Esophagus squamous epithelium (tissue), 5 donors: ENCODE measurements around the gene PLEKHA6. TPM values are rescaled to one million over a fixed set of nuclear protein-coding genes. Genes with fewer than 3 reads are reported as not detected.

ENCODE experiments used
- DNase-seq: peaks from one replicate; lab custom pipeline; 2025; lab: John Stamatoyannopoulos, UW
- H3K27ac ChIP-seq, 4 donors: fragments of 200-600 bp; sonication (generic); one replicate each; pipeline ENCODE4 v1.5.1; 2016 to 2019; ENCODE audit warnings: mild to moderate bottlenecking in 1 of 4
- H3K27me3 ChIP-seq, 4 donors: fragments of 200-600 bp; sonication (generic); 1 replicate in 3 of 4; 2 replicates in 1 of 4; pipeline versions ENCODE4 v1.5.1 to v1.6.0; 2017 to 2021; ENCODE audit warnings: antibody characterized with exemption in 1 of 4
- H3K36me3 ChIP-seq, 3 donors: fragments of 200-600 bp; sonication (generic); one replicate each; pipeline ENCODE4 v1.5.1; 2016 to 2019
- H3K4me1 ChIP-seq, 3 donors: fragments of 200-600 bp; sonication (generic); one replicate each; pipeline ENCODE4 v1.5.1; 2017 to 2019
- H3K4me3 ChIP-seq, 4 donors: fragments of 200-600 bp; sonication (generic); 1 replicate in 3 of 4; 2 replicates in 1 of 4; pipeline ENCODE4 v1.5.1; 2016 to 2019; ENCODE audit warnings: mild to moderate bottlenecking in 2 of 4, moderate library complexity in 1 of 4
- H3K9me3 ChIP-seq, 3 donors: fragments of 200-600 bp; sonication (generic); one replicate each; pipeline ENCODE4 v1.5.1; 2016 to 2019
- CTCF ChIP-seq, 6 experiments: fragments of 450-650 bp in 4 of 6; fragments of 200-600 bp in 2 of 6; sonication (generic) in 2 of 6; IDR thresholded peaks; one replicate each; pipeline ENCODE4 v1.5.1; 2016 to 2019; ENCODE audit warnings: antibody characterized with exemption in 6 of 6, mild to moderate bottlenecking in 4 of 6, moderate library complexity in 4 of 6
- POLR2A ChIP-seq, 4 donors: fragments of 450-650 bp; IDR thresholded peaks; one replicate each; pipeline ENCODE4 v1.6.1; 2017; ENCODE audit warnings: antibody characterized with exemption in 4 of 4, mild to moderate bottlenecking in 4 of 4, moderate library complexity in 3 of 4
- WGBS, 2 donors: methylation state at CpG; one replicate each; pipeline ENCODE4 v1.1.5; 2018; 5-methylcytosine and 5-hydroxymethylcytosine counted together
- intact Hi-C: fragments of 100-400 bp; cut with DNase I; formaldehyde crosslinking; loops from one replicate; pipeline ENCODE4 v1.15.0; 2022
- total RNA-seq, 4 donors: library from RNA; depleted of rRNA; stranded (reverse); fragments of >200 nt; gene quantifications; one replicate each; pipeline ENCODE4 v1.1.0, GENCODE V29; 2016
- donor health status: DM: yes; HTN: yes; CAD: no.

Gene PLEKHA6
- total RNA-seq, 4 donors from 2014 or later, result 7.4 to 40.6 (median 18.3) TPM

- TF ChIP-seq CTCF (IDR thresholded peaks at IDR 0.05) (no peak), POLR2A (IDR thresholded peaks at IDR 0.05) (no peak)
- 70% methylated on average over 7 of the region's 8 CpGs; no CpG with 5 or more reads in 1 of the 2 donors for WGBS, 2 donors
- intact Hi-C loops, result no loop called here
Measured at GRCh38 chr1:204264805-204265204, 94.9 kb downstream of the PLEKHA6 start.

GRCh38 chr1:204263254-204263910, 96.3 kb downstream of the PLEKHA6 start:
- Histone ChIP-seq H3K27ac (no peak overlapping the region), H3K27me3 (no peaks in the 10 kb centered on the region), H3K4me3 (no peak overlapping the region), H3K9me3 (no peaks in the 10 kb centered on the region), H3K36me3 (peaks cover 0 to 64% (median 0%) of the 10 kb centered on the region in 3 donors), H3K4me1 (peaks cover 0 to 9% (median 0%) of the 10 kb centered on the region in 3 donors)
- intact Hi-C loops, result no loop called here
- 53 to 66% methylated on average over 12 of the region's 13 CpGs for WGBS, 2 donors
- DNase-seq, result no peak
- TF ChIP-seq CTCF (IDR thresholded peaks at IDR 0.05) (no peak), POLR2A (IDR thresholded peaks at IDR 0.05) (no peak)

More at GRCh38 chr1:204264805-204265204, 94.9 kb downstream of the PLEKHA6 start:
- H3K9me3 ChIP-seq, result no peaks in the 10 kb centered on the region
- H3K36me3 ChIP-seq, result peaks cover 0 to 56% (median 0%) of the 10 kb centered on the region in 3 donors
- H3K27me3 ChIP-seq, result no peaks in the 10 kb centered on the region
- H3K27ac ChIP-seq, result no peak overlapping the region
- H3K4me1 ChIP-seq, result peaks cover 0 to 6% (median 0%) of the 10 kb centered on the region in 3 donors
- H3K4me3 ChIP-seq, result no peak overlapping the region
- DNase-seq, result no peak

- Histone ChIP-seq H3K4me3 (no peak overlapping the region), H3K4me1 (peaks cover 0 to 9% (median 0%) of the 10 kb centered on the region in 3 donors), H3K27me3 (no peaks in the 10 kb centered on the region), H3K27ac (no peak overlapping the region), H3K36me3 (peaks cover 0 to 68% (median 0%) of the 10 kb centered on the region in 3 donors), H3K9me3 (no peaks in the 10 kb centered on the region)
- intact Hi-C loops, result no loop called here
- no peak for DNase-seq
- WGBS, 2 donors, result 78 to 84% methylated on average over 12 of the region's 13 CpGs
- TF ChIP-seq POLR2A (IDR thresholded peaks at IDR 0.05) (no peak), CTCF (IDR thresholded peaks at IDR 0.05) (no peak)
Measured at GRCh38 chr1:204262506-204263253, 97.0 kb downstream of the PLEKHA6 start.

GRCh38 chr1:204261746-204262505, 97.8 kb downstream of the PLEKHA6 start:
- H3K4me3 ChIP-seq, result no peak overlapping the region
- intact Hi-C loops, result no loop called here
- TF ChIP-seq CTCF (IDR thresholded peaks at IDR 0.05) (no peak), POLR2A (IDR thresholded peaks at IDR 0.05) (no peak)
- H3K36me3 ChIP-seq, result peaks cover 0 to 68% (median 0%) of the 10 kb centered on the region in 3 donors
- H3K4me1 ChIP-seq, result peaks cover 0 to 9% (median 0%) of the 10 kb centered on the region in 3 donors
- no peaks in the 10 kb centered on the region for H3K27me3 ChIP-seq
- H3K27ac ChIP-seq, result no peak overlapping the region
- H3K9me3 ChIP-seq, result no peaks in the 10 kb centered on the region
- WGBS, 2 donors, result 68 to 76% methylated on average over 8 to 10 of the region's 13 CpGs
- DNase-seq, result no peak
